SHP77 treated with DMSO at 0.1 percent for 48 hours (cell line): Measurements from ENCODE around the gene AGAP1.

Experiments used
- DNase-seq: peaks from one replicate; lab custom pipeline; 2025; lab: John Stamatoyannopoulos, UW

Gene AGAP1

GRCh38 chr2:235550378-235550760 lies 56.5 kb downstream of the AGAP1 start:
- DNase-seq: no peak

GRCh38 chr2:235550946-235551345 lies 57.1 kb downstream of the AGAP1 start:
- DNase-seq: no peak

GRCh38 chr2:235551965-235552364 lies 58.1 kb downstream of the AGAP1 start:
- peak; percentile 23 for DNase-seq

- no peak for DNase-seq
Measured at GRCh38 chr2:235552671-235553070, 58.8 kb downstream of the AGAP1 start.

GRCh38 chr2:235553291-235553690 lies 59.4 kb downstream of the AGAP1 start:
- DNase-seq: no peak

GRCh38 chr2:235553696-235554100 lies 59.9 kb downstream of the AGAP1 start:
- no peak for DNase-seq

- DNase-seq: no peak
Measured at GRCh38 chr2:235554385-235554784, 60.5 kb downstream of the AGAP1 start.

- DNase-seq: no peak
Measured at GRCh38 chr2:235554936-235555335, 61.1 kb downstream of the AGAP1 start.

- no peak for DNase-seq
Measured at GRCh38 chr2:235555371-235555770, 61.5 kb downstream of the AGAP1 start.

- DNase-seq: no peak
Measured at GRCh38 chr2:235556086-235556485, 62.2 kb downstream of the AGAP1 start.

GRCh38 chr2:235556901-235557300 lies 63.1 kb downstream of the AGAP1 start:
- DNase-seq: no peak

GRCh38 chr2:235557903-235558302 lies 64.1 kb downstream of the AGAP1 start:
- no peak for DNase-seq

- no peak for DNase-seq
Measured at GRCh38 chr2:235558572-235558971, 64.7 kb downstream of the AGAP1 start.

- no peak for DNase-seq
Measured at GRCh38 chr2:235560345-235560744, 66.5 kb downstream of the AGAP1 start.

GRCh38 chr2:235561450-235561849 lies 67.6 kb downstream of the AGAP1 start:
- DNase-seq: no peak

- DNase-seq: no peak
Measured at GRCh38 chr2:235562065-235562747, 68.4 kb downstream of the AGAP1 start.

- DNase-seq: no peak
Measured at GRCh38 chr2:235563056-235563910, 69.4 kb downstream of the AGAP1 start.

GRCh38 chr2:235564066-235564465 lies 70.2 kb downstream of the AGAP1 start:
- no peak for DNase-seq

GRCh38 chr2:235564884-235565530 lies 71.2 kb downstream of the AGAP1 start:
- DNase-seq: no peak

GRCh38 chr2:235566415-235566814 lies 72.6 kb downstream of the AGAP1 start:
- no peak for DNase-seq

- DNase-seq: no peak
Measured at GRCh38 chr2:235566931-235567495, 73.2 kb downstream of the AGAP1 start.

GRCh38 chr2:235567842-235568241 lies 74.0 kb downstream of the AGAP1 start:
- DNase-seq: no peak

- DNase-seq: no peak
Measured at GRCh38 chr2:235568431-235568830, 74.6 kb downstream of the AGAP1 start.
